IMR-90 (cell line): ENCODE measurements around the gene KRTAP3-2.

Experiments
- CEBPB ChIP-seq: IDR thresholded peaks from 2 replicates; pipeline ENCODE4 v1.6.1; 2012; ENCODE audit warnings: low read depth, low read length, improper control_type of control experiment
- CTCF ChIP-seq: conservative IDR thresholded peaks from 2 replicates; pipeline ENCODE4 v1.5.1; 2012; ENCODE audit warnings: mild to moderate bottlenecking, low read depth, low read length, improper control_type of control experiment
- ELK1 ChIP-seq: fragments of 150-350 bp; IDR thresholded peaks from 2 replicates; pipeline ENCODE4 v1.6.1; 2016; ENCODE audit warnings: low read depth, mild to moderate bottlenecking, low read length, moderate library complexity, borderline replicate concordance
- FOS ChIP-seq: fragments of 150-350 bp; IDR thresholded peaks from 2 replicates; pipeline ENCODE4 v1.6.1; 2016; ENCODE audit warnings: low read depth, low read length
- MAFK ChIP-seq: IDR thresholded peaks from 2 replicates; pipeline ENCODE4 v1.6.1; 2012; ENCODE audit warnings: low read depth, low read length, improper control_type of control experiment
- MXI1 ChIP-seq: IDR thresholded peaks from 2 replicates; pipeline ENCODE4 v1.6.1; 2012; ENCODE audit warnings: low read depth, mild to moderate bottlenecking, low read length, moderate library complexity, borderline replicate concordance
- NFE2L2 ChIP-seq: fragments of 150-350 bp; IDR thresholded peaks from 2 replicates; pipeline ENCODE4 v1.6.1; 2016; ENCODE audit warnings: low read depth, mild to moderate bottlenecking, low read length
- POLR2A ChIP-seq: IDR thresholded peaks from 2 replicates; pipeline ENCODE4 v1.6.1; 2012; ENCODE audit warnings: mild to moderate bottlenecking, low read depth, low read length
- RAD21 ChIP-seq: IDR thresholded peaks from 2 replicates; pipeline ENCODE4 v1.6.1; 2012; ENCODE audit warnings: low read length, improper control_type of control experiment
- RFX5 ChIP-seq: IDR thresholded peaks from 2 replicates; pipeline ENCODE4 v1.8.0; 2012; ENCODE audit warnings: low read depth, mild to moderate bottlenecking, low read length, moderate library complexity
- SMC3 ChIP-seq: fragments of 150-350 bp; IDR thresholded peaks from 2 replicates; pipeline ENCODE4 v1.6.1; 2016; ENCODE audit warnings: low read depth, mild to moderate bottlenecking, antibody characterized with exemption, low read length, moderate library complexity

- no peak for TF ChIP-seq CTCF
- no peak for TF ChIP-seq POLR2A
- no peak for TF ChIP-seq NFE2L2
- TF ChIP-seq RAD21 = no peak
- TF ChIP-seq MAFK = no peak
- TF ChIP-seq SMC3 = no peak
- no peak for TF ChIP-seq RFX5
- TF ChIP-seq CEBPB = no peak
- TF ChIP-seq FOS = no peak
- TF ChIP-seq MXI1 = no peak
- TF ChIP-seq ELK1 = no peak
Observed at GRCh38 chr17:40978575-40979151, 21.0 kb downstream of the KRTAP3-2 start.
